HG03064 (cell line): ENCODE measurements around the gene NRBF2.

ENCODE experiments used
- ATAC-seq: cut with Tn5 transposase; IDR thresholded peaks from one replicate; pipeline ENCODE4 v1.9.1; 2021; ENCODE audit warnings: low read depth; ENCODE audit not compliant: unreplicated experiment

Gene NRBF2

GRCh38 chr10:63157845-63158624 is 24.9 kb downstream of the NRBF2 start:
- ATAC-seq, result no peak

GRCh38 chr10:63161592-63161991 is 28.5 kb downstream of the NRBF2 start:
- no peak for ATAC-seq

GRCh38 chr10:63164166-63164623 is 31.1 kb downstream of the NRBF2 start:
- ATAC-seq, result no peak

GRCh38 chr10:63165249-63165648 is 32.1 kb downstream of the NRBF2 start:
- ATAC-seq, result no peak

GRCh38 chr10:63166742-63167258 is 33.7 kb downstream of the NRBF2 start:
- ATAC-seq, result no peak

GRCh38 chr10:63168821-63169462 is 35.8 kb downstream of the NRBF2 start:
- ATAC-seq, result no peak

GRCh38 chr10:63169624-63170023 is 36.5 kb downstream of the NRBF2 start:
- ATAC-seq, result no peak

- ATAC-seq, result no peak
These were observed 38.2 kb downstream of the NRBF2 start for GRCh38 chr10:63171255-63171855.

GRCh38 chr10:63171926-63172325 is 38.8 kb downstream of the NRBF2 start:
- no peak for ATAC-seq

- ATAC-seq, result peak; percentile 99
These were observed 40.5 kb downstream of the NRBF2 start for GRCh38 chr10:63173468-63174232.

- no peak for ATAC-seq
These were observed 42.4 kb downstream of the NRBF2 start for GRCh38 chr10:63175534-63175933.

GRCh38 chr10:63192826-63193225 is 59.7 kb downstream of the NRBF2 start:
- no peak for ATAC-seq

GRCh38 chr10:63197344-63198092 is 64.4 kb downstream of the NRBF2 start:
- ATAC-seq, result no peak

GRCh38 chr10:63199716-63200115 is 66.6 kb downstream of the NRBF2 start:
- no peak for ATAC-seq

GRCh38 chr10:63200431-63200830 is 67.3 kb downstream of the NRBF2 start:
- no peak for ATAC-seq

- ATAC-seq, result no peak
These were observed 68.0 kb downstream of the NRBF2 start for GRCh38 chr10:63201118-63201517.
